GM18907 (cell line): ENCODE results near the gene ABHD10.

Experiments
- ATAC-seq: cut with Tn5 transposase; IDR thresholded peaks from one replicate; pipeline ENCODE4 v1.9.1; 2021; ENCODE audit warnings: mild to moderate bottlenecking, moderate library complexity; ENCODE audit not compliant: unreplicated experiment

The ABHD10 gene

DNA sequence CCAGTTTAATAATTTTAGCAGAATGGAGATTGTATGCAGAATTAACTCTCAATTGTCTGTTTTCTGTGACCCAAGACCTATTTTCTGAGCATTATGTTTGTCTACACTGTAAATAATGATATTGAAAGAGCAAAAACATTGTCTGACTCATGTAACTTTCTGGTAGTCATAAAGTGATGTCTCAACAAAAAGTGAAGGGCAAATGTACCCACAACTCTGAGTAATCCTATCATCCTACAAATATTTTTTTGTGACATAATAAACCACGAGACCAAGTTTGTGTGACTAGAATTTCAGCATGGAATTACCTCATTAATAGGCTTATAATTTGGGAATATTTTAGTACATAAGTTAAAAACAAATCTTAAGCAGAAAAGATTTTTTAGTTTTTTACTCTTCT is 15.4 kb upstream of the ABHD10 start:
- ATAC-seq: no peak

DNA sequence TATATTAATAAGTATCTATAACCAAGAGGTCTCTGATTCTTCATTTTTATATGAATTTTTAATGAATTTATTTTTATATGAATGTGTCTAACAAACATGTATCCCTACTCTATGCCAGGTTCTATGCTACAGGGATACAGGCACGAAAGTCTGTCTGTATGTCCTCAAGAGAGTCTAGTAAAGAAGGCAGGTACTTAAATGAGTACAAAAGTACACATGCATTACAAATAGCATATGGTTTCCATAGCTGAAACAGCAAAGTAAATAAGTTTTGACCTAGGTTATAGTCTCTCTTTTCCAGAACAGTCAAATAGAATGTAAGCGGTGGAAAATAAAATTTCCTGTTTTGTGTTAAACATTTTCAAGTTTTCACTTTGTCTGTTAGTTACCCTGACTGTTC is 13.3 kb upstream of the ABHD10 start:
- ATAC-seq: no peak

DNA sequence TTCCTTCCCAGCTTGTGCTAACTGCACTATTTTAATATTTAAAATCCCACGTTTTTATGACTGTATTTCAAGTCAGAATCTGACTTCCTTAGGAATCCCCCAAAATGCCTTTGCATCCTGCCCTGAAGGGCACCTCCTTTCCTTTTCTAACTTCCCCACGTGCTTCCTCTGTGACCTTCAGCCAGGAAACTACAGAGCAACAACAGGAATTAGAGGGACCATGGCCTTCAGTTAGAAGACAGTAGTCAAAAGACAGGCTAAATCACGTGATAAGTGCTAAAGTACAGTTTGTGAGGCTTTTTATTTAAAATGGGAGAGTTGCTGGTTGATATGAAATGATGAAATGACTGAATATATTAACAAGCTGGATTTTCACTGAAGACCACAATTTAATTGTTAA is 11.8 kb upstream of the ABHD10 start:
- no peak for ATAC-seq

DNA sequence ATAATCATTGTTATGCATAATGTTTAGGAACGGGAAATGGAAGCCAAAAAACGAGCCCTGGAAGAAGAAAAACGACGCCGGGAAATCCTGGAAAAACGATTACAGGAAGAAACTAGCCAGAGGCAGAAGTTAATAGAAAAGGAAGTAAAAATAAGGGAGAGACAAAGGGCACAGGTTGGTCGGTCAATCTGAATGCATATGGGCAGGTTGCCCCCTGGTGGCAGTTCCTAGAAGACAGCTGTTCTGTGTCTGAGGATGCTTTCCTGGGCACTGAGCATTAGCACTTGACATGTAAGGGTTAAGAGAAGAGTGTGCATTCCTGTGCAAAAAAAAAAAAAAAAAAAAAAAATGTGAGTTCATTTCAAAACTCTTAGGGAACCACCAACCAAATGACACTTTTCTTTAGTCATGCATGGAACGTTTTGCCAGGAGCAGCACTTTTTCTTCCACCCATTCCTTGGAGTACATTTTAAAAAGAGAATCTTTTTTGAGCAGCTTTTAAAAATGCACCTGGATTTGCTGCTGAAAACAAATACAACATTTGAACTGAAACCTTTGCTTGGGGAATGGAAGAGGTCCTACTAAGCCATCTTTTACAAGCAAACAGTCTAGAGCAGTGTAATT is 11.1 kb upstream of the ABHD10 start:
- peak; percentile 94 for ATAC-seq

DNA sequence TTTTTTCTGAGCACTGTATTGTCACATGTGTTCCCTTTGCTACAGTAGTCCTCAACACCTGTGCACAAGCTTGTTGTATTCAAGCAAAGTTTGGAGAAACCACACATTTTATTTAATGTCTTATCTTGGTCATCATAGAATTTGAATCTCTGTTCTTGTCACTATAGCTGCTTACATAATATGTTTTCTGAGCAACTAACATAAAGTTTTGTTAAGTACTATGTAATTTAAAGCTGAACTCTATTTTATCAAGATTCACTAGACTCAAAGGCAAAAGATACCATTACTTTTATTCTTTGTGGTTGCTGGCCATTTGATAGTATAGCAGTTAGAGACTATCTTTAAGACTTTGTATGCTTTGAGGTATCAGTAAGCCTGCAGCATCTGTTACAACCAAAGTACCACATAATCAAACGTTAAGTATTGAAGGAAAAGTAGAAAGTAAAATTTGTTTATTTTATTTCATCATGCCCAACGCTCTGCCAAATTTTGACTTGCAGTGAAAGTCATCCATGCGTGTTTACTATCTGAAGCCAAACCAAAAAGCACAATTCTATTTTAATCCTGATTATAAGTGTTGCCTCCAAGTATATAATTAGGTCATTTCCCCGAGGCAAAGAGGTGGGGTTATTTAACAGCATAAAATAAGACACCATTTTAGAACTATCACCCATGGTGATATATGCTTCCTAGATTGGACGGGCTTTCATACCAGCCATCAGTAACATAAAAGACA is 10.3 kb upstream of the ABHD10 start:
- ATAC-seq: no peak

DNA sequence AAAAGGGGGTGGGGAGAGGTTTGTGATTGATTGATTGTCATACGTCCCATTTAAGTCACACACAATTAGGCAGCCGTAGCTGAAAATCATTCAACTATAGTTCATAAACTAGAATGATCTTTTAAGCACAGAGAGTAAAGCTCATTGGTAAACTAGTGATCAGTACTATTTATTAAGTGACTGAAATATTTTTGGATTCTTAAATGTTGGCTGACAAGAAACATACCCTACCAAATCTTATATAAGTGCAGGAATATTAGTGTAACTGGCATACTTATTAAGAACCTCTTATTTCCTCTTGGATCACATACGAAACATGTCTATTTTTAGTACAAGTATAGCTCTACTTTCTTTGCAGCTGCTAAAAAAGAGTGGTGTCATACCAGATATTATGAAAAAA is 8.4 kb upstream of the ABHD10 start:
- ATAC-seq: no peak

- no peak for ATAC-seq
Observed at GRCh38 chr3:111971533-111972130, 7.2 kb upstream of the ABHD10 start.

DNA sequence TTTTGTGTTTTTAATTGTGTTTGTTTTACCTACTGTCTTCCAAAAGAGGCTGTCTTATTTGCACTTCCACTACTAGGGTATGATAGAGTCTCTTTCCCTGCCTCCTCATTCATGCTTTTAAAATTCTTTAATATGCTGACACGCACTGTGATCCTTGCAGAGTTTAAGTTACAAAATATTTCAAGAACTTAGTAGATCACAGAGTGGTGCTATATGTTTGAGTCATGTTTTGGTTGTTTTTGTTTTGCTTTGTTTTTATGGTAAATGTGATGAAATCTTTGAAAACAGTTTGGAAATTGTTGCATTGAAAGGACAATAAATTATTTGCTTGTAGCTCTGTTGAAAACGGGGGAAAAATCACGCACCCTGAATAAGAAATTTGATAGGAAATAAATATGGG is 5.9 kb upstream of the ABHD10 start:
- no peak for ATAC-seq

- ATAC-seq: no peak
Observed at GRCh38 chr3:111975131-111975530, 3.7 kb upstream of the ABHD10 start.

GRCh38 chr3:111976254-111976653 is 2.6 kb upstream of the ABHD10 start:
- no peak for ATAC-seq

- ATAC-seq: peak; percentile 39
Observed at GRCh38 chr3:111979434-111980038, 710 bp downstream of the ABHD10 start.

- ATAC-seq: no peak
Observed at GRCh38 chr3:111980716-111981456, 2.1 kb downstream of the ABHD10 start.

- no peak for ATAC-seq
Observed at GRCh38 chr3:111981457-111981763, 2.6 kb downstream of the ABHD10 start.

- ATAC-seq: no peak
Observed at GRCh38 chr3:111984636-111985298, 5.9 kb downstream of the ABHD10 start.

DNA sequence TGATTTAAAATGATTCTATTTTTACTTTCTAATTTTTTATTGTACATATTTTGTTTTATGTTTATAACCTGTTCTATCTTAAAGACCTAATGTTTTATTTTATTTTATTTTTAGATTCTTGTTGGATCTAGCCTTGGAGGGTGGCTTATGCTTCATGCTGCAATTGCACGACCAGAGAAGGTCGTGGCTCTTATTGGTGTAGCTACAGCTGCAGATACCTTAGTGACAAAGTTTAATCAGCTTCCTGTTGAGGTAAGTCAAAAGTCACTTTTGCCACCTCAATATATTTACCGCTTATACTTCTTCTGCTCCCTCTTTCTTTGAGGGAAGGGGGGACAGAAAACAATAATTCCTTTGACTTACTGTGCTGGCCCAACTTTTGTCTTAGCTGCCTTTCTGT is 8.0 kb downstream of the ABHD10 start:
- ATAC-seq: no peak

- ATAC-seq: peak; percentile 93
Observed at GRCh38 chr3:111989061-111989678, 10.3 kb downstream of the ABHD10 start.

DNA sequence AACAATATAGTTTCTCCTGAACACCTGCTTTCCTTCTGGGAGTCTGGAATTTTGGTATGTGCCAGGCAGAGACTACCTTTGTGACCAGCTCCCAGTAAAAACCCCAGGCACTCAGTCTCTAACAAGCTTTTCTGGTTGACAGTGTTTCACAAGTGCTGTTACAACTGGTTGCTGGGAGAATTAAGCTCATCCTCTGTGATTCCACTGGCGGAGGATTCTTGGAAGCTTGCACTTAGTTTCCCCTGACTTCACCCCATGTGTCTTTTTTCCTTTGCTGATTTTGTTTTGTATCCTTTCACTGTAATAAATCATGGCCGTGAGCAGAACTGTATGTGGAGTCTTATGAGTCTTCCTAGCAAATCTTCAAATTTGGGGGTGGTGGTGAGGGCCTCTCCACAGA is 14.2 kb downstream of the ABHD10 start:
- no peak for ATAC-seq

DNA sequence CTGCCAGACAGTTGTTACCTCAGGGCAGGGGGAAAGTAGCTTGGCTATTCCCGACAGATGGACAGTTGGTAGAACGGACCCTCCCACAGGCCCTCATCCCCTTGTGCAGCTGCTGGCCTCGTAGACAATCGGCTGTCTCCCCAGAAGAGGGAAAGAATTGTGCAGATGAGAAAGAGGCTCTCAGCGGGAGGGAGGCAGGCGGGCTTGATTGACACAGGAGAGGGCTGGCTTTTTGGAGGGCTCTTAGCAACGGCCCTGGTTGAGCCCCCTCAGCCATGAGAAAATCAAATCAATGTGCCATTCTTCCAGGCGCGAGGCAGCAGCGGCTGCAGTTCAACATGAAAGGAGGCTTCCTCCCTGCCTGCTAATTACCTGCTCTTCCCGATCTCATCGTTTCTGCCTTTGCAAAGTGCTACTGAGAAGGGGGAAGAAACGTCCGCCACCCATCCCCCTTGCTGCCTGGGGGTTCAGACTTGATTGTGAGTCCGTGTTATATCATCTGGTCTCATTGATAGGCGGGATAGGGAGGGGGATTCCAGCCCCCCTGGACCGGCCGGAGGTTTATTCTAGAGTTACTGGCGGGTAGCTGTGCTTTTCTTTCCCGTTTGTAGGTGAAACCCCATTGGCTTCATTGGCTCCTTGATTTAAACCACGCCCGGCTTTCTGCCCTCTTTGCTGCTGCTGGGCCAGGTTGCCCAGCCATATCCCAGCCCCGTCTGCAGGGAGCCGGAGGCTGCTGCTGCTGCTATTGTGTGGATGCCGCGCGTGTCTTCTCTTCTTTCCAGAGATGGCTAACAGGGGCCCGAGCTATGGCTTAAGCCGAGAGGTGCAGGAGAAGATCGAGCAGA is 20.0 kb downstream of the ABHD10 start, which contains the start of gene TAGLN3:
Gene TAGLN3, plus strand, starts transcription at position 287 of the 848 bp plus-strand sequence. Its CDS starts 501 bp downstream, at position 788.
- ATAC-seq: peak; percentile 69
